ENCODE measurements around the gene WDR53.
"Not testable (repeated sequence)": the region's sequence is repeated elsewhere in the genome, so short reads cannot be mapped to it uniquely, and the experiment has no call there.

The WDR53 gene

GRCh38 chr3:196568246-196569002 lies at the start of gene WDR53, which contains the start of gene FBXO45:
Gene WDR53 (minus strand): TSS chr3:196568554. CDS start chr3:196561475, 7,079 bp downstream.
Gene FBXO45 (plus strand): TSS chr3:196568660. CDS start chr3:196568985, 325 bp downstream.
- DNase-seq (ENCODE audit: low read depth in 2 of 2): peak; percentile 90 to 92

DNA sequence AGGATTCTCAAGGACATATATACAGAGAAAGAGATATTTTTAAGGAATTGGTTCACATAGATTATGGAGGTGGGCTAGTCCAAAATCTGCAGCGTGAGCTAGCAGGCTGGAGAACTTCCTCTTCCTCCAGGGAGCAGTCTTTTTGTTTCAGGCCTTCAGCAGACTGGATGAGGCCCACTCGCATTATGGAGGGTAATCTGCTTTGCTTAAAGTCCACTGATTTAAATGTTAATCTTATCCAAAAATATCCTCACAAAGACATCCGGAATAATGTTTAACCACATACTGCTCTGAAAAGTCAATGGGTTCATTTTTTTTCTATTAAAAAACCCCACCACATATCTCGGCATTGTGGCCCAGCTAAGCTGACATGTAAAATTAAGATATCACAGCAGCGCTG lies 48.9 kb upstream of the WDR53 start:
- no peak for DNase-seq (ENCODE audit: low read depth in 2 of 2)

- DNase-seq (ENCODE audit: low read depth in 2 of 2): not testable (repeated sequence)
Measured at GRCh38 chr3:196615234-196615633, 46.9 kb upstream of the WDR53 start.

DNA sequence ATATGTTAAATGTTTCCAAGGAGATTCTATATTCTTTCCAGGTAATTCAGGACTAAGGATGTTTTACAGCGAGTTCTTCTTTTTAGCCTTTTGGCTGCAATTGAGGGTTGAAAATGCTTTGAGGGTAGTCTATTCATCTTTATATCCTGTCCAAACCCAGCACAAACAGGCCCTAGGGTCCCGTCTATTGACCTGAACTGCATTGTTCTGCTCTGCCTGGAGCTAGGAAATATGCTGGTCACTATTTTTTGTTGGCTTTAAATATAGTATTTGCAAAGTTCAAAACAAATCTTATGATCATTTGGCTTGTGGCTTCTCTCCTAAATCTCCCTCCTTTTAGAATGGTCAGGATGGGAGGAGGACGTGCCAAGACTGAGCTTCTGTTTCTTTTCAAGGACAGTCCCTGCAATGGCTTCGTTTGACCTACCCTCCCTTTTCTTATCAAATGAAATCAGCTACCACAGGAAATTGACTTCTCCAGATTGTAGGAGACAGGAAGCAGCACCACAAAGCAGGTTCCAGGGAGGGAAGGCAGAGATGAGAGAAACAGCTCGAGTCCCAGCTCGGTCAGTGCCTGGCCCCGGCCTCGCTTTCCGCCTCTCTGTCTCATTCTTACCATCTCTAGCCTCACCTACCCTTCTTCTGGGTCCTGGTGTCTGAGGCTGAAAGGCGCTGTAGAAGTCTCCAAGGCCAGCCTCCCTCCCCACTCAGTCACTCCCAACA lies 43.6 kb upstream of the WDR53 start:
- no peak for DNase-seq (ENCODE audit: low read depth in 2 of 2)

GRCh38 chr3:196609805-196610515 lies 41.6 kb upstream of the WDR53 start:
- no peak for DNase-seq (ENCODE audit: low read depth in 2 of 2)

DNA sequence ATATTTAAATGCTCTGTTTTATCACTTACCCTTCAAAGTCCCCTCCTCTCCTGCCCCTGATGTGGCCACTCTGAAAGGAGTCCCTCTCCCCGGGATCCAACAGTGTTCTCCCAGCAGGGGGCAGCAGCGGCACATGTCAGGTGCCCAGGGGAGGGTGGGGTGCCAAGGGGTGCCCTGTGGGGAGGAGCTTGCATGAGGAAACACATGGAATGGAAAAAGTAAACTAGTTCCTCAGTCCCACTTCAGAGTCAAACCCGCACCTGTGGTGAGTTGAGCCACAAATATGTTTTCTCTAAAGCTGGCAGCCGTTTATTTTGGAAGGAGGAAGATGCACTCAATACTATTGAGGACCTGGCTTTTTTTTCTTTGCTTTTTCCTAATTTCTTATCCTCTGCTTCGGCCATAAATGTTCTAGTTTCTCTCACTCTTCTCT lies 41.0 kb upstream of the WDR53 start:
- peak; percentile 88 to 93 for DNase-seq (ENCODE audit: low read depth in 2 of 2)

GRCh38 chr3:196608693-196609092 lies 40.3 kb upstream of the WDR53 start:
- no peak for DNase-seq (ENCODE audit: low read depth in 2 of 2)

GRCh38 chr3:196604548-196604947 lies 36.2 kb upstream of the WDR53 start:
- DNase-seq (ENCODE audit: low read depth in 2 of 2): peak in 1 of 2 donors; percentile 11

- DNase-seq (ENCODE audit: low read depth in 2 of 2): no peak
Measured at GRCh38 chr3:196603683-196604082, 35.3 kb upstream of the WDR53 start.

DNA sequence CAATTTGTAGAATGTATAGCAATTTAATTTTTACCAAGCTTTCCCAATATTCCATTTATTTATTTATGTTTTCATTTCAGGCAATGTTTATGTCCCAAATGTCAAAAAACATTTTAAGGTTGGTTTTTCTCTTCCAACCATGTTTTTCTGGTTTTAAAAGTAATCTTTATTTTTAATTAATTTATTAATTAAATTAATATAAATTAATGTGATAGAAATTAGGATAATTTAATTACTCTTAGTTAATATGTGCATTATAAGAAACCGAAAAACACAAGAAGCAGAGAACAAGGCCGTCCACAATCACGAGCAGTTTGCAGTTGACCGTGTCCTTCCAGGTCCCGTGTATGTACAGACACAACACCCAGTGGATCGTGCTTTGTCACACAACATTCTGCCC lies 34.3 kb upstream of the WDR53 start:
- no peak for DNase-seq (ENCODE audit: low read depth in 2 of 2)

DNA sequence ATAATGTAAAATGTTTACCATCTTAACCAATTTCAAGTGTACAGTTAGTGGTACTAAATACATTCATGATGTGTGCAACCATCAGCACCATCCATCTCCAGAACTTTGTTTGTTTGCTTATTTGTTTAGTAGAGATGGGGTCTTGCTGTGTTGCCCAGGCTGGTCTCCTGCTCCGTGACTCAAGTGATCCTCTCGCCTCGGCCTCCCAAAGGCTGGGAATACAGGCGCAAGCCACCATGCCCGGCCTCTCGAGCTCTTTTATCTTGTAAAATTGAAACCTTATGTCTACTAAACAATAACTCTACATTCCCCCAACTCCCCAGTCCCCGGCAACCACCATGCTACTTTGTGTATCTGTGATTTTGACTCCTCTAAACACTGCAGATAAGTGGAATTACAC lies 32.0 kb upstream of the WDR53 start:
- DNase-seq (ENCODE audit: low read depth in 2 of 2): no peak

GRCh38 chr3:196599734-196600128 lies 31.4 kb upstream of the WDR53 start:
- DNase-seq (ENCODE audit: low read depth in 2 of 2): no peak

- not testable (repeated sequence) for DNase-seq (ENCODE audit: low read depth in 2 of 2)
Measured at GRCh38 chr3:196597971-196598733, 29.8 kb upstream of the WDR53 start.

- DNase-seq (ENCODE audit: low read depth in 2 of 2): no peak
Measured at GRCh38 chr3:196596355-196596754, 28.0 kb upstream of the WDR53 start.

- DNase-seq (ENCODE audit: low read depth in 2 of 2): no peak
Measured at GRCh38 chr3:196590279-196590678, 21.9 kb upstream of the WDR53 start.

GRCh38 chr3:196585044-196585757 lies 16.8 kb upstream of the WDR53 start:
- no peak for DNase-seq (ENCODE audit: low read depth in 2 of 2)

DNA sequence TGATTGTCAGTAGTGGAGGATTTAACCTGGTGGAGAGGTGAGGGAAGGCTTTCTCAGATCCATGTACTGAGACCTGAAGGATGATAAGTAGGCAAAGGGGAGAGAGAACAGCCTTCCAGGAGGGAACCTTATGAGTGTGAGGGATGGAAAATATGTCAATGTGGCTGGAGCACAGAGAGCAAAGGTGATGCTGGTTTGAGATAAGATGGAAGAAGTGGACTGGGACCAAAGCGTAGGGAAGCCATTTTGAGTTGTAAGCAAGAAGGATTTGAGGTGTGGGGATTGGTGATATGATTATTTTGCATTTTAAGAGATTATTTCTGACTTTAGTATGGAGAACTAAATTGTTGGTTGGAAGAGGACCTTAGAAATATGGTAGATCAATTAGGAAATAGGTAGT lies 4.0 kb upstream of the WDR53 start:
- DNase-seq (ENCODE audit: low read depth in 2 of 2): no peak

DNA sequence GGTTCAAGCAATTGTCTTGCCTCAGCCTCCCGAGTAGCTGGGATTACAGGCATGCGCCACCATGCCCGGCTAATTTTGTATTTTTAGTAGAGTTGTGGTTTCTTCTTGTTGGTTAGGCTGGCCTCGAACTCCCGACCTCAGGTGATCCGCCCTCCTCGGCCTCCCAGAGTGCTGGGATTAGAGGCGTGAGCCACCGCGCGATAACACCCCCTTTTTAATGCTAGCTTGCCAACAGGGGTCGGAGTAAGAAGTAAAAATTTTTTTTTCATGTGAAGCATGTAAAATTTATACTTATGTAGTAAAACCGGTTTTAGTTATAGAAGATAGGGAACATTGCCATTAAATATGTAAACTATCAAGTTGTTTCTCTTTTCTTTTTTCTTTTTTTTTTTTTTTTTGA lies 2.0 kb upstream of the WDR53 start:
- DNase-seq (ENCODE audit: low read depth in 2 of 2): not testable (repeated sequence)

GRCh38 chr3:196569003-196569516 lies 706 bp upstream of the WDR53 start:
- DNase-seq (ENCODE audit: low read depth in 2 of 2): peak; percentile 11 to 12

- no peak for DNase-seq (ENCODE audit: low read depth in 2 of 2)
Measured at GRCh38 chr3:196563721-196564225, 4.6 kb downstream of the WDR53 start.

- no peak for DNase-seq (ENCODE audit: low read depth in 2 of 2)
Measured at GRCh38 chr3:196559826-196560225, 8.5 kb downstream of the WDR53 start.

All from activated CD8-positive, alpha-beta memory T cell treated with anti-CD3 and anti-CD28 coated beads for 4 hours (primary cell).